NCI-H2196 (cell line): ENCODE data around the gene GPR158.
"Not testable (repeated sequence)": the region's sequence is repeated elsewhere in the genome, so short reads cannot be mapped to it uniquely, and the experiment has no call there.

Experiments used
- DNase-seq: peaks from one replicate; lab custom pipeline; 2025; ENCODE audit not compliant: unreplicated experiment; lab: John Stamatoyannopoulos, UW

Gene GPR158

DNA sequence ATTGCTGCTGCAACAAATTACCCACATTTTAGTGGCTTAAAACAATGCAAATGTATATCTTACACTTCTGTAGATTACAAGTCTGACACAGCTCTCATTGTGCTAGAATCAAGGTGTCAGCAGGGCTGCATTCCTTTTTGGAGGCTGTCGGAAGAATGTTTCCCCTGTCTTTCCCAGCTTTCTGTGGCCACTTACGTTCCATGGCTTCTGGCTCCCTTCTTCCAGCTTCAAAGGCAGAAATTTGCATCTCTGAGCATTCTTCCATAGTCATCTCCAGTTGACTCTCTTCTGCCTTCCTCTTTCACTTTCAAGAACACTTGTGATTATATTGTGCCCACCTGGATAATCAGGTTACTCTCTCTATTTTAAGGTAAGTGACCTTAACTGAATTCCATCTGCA lies 125.3 kb downstream of the GPR158 start:
- DNase-seq = no peak

DNA sequence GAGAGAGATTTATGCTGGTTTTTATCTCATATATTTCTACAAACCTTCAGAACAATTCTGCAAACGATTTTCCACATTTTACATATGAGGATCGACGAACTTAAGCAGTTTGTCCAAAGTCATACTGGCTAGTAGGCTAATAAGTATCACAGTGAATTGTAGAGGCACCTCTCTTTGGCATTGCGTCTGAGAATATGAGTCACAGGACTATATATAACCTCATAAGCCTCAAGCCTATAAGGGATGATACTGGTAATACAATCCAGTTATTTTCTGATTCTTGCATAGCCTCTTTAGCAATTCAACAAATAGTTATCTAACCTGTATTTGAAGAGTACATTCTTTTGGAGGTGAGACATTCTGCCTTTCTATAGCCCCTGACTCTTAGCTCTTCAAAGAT lies 129.8 kb downstream of the GPR158 start:
- no peak for DNase-seq

DNA sequence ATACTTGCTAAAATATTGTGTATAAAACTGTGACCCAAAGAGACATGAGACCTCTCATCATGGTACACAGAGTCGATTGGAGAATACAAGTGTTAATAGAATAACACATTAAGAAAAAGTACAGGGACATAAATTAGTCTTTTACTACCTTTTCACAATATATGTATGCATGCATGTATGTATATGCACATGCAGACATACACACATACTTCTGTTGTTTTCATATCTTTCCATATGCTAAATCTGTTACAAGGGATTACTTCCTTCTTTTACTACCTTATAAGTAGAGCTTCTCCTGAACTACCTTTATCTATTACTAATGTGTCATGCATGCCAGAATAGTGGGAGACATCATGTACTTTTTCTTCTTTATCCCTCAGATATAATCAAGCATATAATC lies 131.6 kb downstream of the GPR158 start:
- no peak for DNase-seq

DNA sequence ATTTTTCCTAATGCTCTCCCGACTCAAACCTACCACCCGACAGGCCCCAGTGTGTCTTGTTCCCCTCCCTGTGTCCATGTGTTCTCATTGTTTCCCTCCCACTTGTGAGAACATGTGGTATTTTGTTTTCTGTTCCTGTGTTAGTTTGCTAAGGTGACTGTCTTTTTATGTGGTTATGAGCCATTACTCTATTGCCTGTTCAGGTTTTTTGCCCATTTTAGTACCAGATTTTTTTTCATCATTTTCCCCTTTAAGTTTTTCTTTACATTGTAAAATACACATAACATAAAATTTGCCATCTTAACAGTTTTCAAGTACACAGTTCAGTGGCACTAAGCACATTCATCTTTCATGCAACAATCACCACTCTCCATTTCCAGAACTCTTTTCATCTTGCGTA lies 133.5 kb downstream of the GPR158 start:
- DNase-seq = no peak

DNA sequence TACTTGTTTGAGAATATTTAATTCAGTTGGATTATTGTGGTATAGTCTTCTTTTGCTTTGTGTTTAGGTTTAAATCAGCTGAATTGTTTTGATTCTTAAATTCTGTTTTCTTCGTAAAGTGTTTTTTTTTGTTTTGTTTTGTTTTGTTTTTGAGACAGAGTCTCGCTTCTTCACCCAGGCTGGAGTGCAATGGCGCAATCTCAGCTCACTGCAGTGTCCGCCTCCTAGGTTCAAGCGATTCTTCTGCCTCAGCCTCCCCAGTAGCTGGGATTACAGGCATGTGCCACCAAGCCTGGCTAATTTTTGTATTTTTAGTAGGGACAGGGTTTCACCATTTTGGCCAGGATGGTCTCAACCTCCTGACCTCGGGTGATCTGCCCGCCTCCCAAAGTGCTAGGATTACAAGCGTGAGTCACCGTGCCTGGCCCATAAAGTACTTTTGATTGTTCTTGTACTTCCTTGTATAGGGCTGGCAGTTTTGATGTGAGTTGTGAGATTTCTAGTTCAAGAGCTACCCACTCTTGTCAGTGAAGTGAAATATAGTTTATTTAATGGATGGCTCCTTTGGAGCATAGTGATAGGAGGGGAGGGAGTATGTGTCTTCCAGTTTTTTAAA lies 142.9 kb downstream of the GPR158 start:
- not testable (repeated sequence) for DNase-seq

DNA sequence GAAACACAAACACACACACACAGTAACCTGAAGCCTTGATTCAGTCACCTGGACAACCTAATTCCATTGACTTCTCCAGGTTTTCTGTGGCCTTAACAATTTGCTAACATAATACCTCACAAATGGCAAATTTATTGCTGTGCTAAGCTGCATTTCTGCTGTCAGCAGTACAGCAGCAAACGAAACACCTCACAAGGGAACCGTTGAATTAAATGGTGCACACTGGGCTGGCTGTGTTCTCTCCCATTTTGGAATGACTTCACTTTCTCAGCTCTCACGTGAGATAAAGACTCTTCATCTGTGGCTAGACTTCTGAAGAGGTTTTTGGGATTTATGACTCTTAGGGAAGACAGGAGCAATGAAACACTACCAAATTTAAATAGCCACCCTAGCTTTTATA lies 152.5 kb downstream of the GPR158 start:
- DNase-seq = no peak

DNA sequence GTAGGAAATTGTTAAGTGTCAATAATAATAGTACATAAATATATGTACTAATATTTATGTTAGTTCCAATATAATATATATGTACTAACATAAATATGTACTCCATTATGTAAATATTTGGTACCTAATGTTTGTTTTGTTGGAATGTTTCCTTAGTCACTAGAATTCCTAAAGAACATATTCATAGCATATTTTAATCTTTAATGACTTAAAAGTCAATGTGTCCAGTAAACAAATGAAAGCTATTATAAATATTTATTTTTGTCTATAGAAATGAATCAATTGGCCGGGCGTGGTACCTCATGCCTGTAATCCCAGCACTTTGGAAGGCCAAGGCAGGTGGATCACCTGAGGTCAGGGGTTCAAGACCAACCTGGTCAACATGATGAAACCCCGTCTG lies 153.6 kb downstream of the GPR158 start:
- DNase-seq = no peak

DNA sequence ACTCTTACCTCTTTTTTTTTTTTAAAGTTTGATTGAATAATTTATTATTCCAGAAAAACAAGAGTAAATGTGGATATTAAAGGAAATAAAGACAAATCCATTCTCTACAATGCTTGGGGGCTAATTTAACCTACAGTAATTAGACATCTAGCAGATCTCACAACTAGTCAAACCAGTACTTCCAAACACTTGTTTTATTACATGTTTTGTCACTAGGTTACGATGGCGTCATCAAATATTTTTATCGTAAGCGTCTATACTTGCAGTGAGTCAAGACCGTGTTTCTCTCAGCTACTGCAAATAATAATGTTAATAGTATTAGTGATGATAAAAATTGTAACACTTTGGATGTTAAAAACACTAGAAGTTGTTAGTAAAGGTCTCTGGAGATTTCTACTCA lies 154.8 kb downstream of the GPR158 start:
- DNase-seq = not testable (repeated sequence)

DNA sequence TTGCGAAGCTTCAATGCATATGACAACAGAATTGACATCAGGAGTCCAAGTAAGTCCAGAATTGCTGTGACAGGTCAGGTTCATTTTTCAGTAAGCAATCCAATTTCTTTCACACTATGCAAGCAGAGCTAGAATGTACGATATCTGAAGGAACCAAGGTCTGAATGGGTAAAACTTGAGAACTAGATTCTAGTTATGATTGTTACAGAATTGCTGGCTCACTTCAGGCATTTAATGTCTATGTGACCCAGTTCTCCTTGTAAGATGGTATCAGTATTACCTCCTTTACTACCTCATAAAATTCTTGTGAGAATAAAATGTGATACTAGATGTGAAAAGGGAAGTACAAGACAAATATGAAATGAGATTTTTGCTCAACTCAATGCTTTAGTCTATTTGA lies 159.6 kb downstream of the GPR158 start:
- DNase-seq = no peak

DNA sequence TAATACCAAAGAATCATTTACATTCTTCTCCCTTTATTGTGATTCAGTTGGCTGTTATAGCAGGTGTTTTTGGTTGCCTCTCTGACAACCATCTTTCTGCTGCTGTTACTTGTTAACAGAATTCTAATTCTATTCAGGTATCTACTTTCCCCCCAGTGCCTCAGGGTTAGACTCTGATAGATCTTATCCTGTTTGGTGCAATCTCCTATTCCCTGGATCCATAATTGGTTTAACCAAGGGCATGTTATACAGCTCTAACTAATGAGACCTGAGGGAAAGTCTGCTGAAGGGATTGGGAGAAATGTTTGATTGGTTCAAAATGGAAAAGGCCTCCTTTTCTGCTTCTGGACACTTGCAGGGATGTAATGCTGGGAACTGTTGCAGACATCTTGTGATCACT lies 161.5 kb downstream of the GPR158 start:
- no peak for DNase-seq

DNA sequence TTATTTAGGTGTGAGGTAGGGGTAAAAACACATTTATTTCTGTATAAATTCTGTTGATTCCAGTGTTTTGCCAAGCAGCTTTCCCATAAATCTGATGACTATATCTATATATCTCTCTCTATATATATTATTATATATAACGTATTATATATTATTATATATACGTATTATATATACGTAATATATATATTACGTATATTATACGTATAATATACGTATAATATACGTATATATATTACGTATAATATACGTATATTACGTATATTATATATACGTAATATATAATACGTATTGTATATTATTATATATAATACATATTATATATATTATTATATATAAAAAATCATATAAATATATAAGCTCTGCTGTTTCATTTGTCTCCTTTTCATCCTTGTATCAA lies 163.5 kb downstream of the GPR158 start:
- DNase-seq = no peak

DNA sequence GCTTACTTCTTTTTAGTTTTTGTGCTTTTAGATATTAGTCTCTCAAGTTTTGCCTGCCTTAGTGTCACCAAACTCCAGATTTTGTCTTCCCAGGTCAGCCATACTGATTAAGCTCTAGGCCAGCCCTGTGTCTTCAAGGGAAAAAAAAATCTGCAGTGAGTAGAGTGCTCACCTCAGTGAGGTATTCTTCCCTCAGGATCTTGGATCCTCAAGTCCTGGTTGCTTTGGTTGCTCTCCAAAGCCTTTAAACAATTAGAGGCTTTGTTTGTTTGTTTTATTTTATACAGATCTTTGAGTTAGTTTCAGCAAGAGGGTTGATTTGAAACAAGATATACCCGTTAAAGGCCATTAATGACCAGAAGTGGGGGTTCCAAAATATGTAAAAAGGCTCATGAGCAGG lies 165.2 kb downstream of the GPR158 start:
- DNase-seq = no peak

DNA sequence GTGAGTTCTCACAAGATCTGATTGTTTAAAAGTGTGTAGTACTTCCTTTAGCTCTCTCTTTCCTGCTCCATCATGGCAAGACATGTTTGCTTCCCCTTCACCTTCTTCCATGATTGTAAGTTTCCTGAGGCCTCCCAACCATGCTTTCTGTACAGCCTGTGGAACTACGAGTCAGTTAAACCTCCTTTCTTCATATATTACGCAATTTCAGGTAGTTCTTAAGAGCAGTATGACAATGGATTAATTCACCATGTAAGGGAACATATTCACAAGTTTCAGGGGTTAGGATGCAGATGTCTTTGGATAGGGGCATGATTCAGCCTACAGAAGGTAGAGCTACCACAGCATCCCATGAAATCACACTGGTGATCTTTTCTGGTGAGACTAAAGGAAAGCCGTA lies 174.7 kb downstream of the GPR158 start:
- no peak for DNase-seq

DNA sequence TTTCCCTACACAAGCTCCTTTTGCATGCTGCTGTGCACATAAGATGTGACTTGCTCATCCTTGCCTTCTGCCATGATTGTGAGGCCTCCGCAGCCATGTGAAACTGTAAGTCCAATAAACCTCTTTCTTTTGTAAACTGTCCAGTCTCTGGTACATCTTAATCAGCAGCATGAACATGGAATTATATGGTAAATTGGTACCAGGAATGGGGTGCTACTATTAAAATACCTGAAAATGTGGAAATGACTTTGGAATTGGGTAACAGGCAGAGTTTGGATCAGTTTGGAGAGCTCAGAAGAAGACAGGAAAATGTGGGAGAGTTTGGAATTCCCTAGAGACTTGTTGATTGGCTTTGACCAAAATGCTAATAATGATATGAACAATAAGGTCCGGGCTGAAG lies 181.8 kb downstream of the GPR158 start:
- DNase-seq = no peak

DNA sequence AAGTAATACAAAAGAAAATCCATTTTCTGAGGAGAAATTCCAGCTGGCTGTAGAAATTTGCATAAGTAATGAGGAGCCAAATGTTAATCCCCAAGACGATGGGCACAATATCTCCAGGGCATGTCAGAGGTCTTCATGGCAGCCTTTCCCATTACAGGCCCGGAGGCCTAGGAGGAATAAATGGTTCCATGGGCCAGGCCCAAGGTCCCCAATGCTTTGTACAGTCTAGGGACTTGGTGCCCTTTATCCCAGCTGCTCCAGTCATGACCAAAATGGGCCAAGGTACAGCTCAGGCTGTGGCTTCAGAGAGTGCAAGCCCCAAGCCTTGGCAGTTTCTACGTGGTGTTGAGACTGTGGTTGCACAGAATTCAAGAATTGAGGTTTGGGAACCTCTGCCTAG lies 182.5 kb downstream of the GPR158 start:
- DNase-seq = no peak

DNA sequence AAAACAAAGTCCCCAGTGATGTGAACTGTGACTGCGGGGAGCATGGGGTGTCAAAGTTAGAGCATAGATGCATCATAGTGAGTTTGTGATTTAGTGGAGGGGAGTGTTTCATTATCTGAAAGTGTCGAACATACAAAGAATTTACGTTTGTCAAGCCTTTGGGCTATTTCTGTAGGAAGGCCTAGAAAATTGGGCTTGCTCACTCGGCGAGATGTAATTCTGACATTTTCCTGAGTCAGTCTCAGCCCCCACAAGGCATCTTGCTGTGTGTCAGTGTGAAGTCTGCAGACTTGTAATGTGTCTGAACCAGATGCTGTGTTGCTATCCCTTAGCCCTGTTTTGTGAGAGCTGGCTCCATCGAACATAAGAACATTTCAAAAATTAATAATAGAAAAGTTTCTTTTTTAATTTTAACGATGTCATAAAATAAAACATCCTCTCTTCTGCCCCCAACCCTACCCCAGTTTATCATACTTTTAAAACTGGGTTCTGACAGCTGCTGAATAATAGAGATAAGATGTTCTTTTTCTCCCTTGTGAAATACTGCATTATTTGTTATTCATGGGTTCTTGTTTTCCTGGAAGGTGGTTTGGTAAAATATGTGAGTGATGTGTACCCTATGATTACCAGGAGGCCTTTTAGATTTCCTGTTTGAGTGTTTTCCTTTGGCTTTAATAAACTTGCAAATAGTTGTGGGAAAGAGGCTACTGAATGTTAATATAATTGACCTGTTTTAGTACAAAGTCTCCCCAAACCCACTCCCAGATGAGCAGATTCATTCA lies 207.4 kb downstream of the GPR158 start:
- no peak for DNase-seq

DNA sequence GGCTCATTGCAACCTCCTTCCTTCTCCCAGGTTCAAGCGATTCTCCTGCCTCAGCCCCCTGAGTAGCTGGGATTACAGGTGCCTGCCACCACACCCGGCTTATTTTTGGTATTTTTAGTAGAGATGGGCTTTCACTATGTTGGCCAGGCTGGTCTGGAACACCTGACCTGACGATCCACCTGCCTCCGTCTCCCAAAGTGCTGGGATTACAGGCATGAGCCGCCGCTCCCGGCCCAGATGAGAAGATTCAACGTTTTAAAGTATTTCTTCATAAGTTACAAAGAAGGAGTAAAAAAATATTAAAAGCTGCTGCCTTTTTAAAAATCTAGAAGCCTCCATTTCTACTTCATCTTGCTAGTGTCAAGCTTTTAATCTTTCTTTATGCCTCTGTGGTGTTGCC lies 208.1 kb downstream of the GPR158 start:
- DNase-seq = not testable (repeated sequence)

DNA sequence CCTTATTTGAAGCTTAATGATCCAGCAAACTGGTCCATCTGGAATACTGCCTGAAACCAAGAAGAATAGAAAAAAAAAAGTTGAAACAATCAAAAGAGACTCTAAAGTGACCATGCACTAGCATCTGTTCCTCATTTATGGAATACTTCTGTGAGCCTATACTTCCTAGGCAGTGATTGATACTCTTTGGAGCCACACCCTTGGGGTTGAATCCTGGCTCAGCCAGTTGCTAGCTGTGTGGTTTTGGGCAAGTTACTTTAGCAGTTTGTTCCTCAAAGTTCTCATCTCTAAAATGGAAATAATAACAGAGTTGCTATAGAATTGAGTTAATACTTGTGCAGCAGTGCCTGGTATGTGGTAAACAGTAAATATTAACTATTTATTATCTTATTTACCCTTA lies 208.9 kb downstream of the GPR158 start:
- DNase-seq = no peak

DNA sequence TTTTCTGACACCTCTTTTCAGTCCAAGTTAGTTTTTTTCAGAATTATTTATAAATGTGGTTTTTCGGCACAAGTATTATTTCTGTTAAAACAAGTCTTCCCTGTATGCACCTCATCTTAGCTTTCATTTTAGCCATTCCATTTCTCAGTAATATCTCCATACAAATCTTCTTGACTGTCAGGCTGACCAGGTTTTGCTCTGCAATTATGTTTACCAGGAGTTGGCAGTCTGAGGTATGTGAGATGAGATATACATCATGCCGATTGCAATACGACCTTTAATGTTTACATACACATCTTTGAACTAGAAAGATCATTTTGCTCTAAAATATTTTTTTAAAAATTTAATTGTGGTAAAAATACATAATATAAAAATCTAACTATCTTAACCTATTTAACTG lies 209.8 kb downstream of the GPR158 start:
- DNase-seq = no peak

DNA sequence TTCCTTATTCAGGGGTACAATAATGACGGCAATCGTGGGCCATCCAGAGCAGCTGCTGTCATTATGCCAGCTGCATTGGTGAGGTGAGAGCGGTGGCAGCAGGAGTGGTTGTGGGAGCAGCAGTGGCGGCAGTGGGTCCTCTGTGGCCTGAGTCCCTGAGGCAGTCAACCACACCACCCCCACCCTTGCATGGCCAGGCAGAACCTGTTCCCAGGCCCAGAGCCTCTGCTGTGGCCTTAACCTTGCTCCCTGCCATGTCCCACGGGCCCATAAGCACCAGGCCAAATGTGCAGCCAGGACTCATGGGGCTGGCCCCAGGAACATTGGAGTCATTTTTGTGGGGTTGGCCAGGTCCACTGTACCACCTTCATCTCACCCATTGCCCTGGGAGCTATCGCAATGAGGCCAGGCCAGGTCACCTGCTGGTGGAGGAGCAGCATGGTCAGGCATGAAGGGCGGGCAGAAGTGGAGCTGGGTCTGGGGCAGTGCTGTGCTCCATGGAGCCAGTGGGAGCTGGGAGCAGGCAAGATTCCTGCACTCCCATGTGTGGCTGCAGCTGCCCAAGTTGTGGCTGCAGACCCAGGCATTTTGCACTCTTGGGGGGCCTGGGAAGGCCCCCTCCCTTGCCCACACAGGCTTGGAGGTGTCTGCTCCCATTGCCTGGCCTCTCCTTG lies 213.5 kb downstream of the GPR158 start:
- no peak for DNase-seq

DNA sequence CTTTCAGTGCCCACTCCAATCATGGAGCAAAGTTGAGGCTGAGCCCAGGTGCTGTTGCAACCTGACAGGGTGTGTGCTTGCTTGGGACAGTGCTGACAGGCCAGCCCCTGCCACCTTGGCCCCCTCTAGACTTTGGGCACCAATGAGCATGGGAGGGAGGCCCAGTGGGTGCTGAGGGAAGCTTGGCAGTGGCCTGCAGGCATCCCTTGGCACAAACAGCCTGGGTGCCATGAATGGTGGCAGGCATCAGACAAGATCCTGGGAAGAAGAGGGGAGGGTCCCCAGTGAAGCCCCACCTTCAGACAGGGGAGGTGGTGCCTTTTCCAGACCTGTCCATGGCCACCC lies 214.0 kb downstream of the GPR158 start:
- DNase-seq = no peak

DNA sequence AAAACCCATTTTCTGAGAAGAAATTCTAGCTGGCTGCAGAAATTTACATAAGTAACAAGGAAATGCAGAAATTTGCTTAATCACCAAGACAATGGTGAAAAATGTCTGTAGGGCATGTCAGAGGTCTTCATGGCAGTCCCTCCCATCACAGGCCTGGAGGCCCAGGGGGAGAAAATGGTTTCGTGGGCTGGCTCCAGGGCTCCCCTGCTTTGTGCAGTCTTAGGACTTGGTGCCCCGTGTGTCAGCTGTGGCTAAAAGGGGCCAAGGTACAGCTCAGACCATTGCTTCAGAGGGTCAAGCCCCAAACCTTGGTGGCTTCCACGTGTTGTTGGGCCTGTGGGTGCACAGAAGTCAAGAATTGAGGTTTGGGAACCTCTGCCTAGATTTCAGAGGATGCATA lies 215.9 kb downstream of the GPR158 start:
- DNase-seq = no peak

DNA sequence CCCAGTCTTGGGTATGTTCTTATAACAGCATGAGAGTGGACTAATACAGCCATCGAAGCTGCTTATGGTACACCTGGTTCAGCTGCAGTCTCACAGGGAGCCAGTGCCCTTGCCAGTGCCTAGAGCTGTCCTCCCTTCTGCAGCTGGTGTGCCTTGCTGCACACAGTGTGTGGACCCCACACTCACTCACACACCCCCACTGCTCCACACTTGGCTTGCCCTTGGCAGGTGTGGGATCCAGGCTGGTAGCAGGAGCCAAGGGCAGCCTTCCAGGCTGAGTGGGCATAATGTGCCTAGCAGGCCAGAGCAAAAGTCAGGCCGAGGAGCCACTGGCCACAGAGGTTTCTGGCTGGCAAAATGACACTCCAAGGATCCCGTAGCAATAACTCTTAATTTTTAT lies 217.3 kb downstream of the GPR158 start:
- DNase-seq = no peak
